HG03442 (cell line): ENCODE results near the gene BPIFB3.
"Not testable (repeated sequence)": the region's sequence is repeated elsewhere in the genome, so short reads cannot be mapped to it uniquely, and the experiment has no call there.

Source experiments
- ATAC-seq: cut with Tn5 transposase; IDR thresholded peaks from one replicate; pipeline ENCODE4 v1.9.1; 2021; ENCODE audit warnings: mild to moderate bottlenecking, moderate library complexity; ENCODE audit not compliant: unreplicated experiment

BPIFB3 gene

GRCh38 chr20:33083544-33084340, 30.0 kb downstream of the BPIFB3 start:
- ATAC-seq = no peak

- no peak for ATAC-seq
These were observed 31.0 kb downstream of the BPIFB3 start for GRCh38 chr20:33084722-33085121.

- ATAC-seq = no peak
These were observed 32.5 kb downstream of the BPIFB3 start for GRCh38 chr20:33086052-33086722.

DNA sequence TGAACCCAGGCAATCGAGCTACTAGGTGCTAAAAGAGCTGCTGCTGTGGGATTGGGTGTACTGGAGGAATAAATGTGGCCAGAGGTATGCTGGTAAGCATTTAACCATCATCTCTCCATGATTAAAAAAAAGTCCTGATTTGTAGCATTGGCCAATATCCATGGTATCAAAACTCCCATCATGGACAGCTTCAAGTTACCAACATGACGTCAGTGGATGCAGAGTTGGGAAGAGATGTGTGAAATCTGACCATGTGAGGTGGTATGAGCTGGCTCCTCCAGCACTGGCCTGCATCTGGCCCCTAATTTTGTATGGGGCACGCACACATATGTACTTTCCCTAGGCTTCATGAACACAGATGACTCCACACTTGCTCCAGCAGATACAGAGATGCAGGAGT, 37.4 kb downstream of the BPIFB3 start:
- ATAC-seq = no peak

DNA sequence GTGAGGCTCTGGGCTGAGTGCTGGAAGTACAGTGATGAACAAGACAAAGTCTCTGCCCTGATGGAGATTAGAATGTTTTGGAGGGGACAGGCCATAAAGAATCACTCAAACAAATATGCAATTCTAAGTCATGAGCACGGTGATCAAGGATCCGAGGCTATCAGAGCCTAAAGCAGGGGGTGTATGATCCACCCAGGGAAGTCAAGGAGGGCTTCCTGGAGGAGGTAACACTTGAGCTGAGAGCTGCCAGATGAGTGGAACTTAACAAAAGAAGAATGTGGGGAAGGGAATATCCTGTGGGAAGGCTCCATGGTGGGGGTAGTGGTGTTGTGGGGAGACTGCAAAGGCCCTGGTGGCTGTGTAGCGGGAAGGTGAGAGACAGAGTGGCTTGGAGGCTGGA, 38.0 kb downstream of the BPIFB3 start:
- ATAC-seq = no peak

- no peak for ATAC-seq
These were observed 38.7 kb downstream of the BPIFB3 start for GRCh38 chr20:33092361-33092760.

DNA sequence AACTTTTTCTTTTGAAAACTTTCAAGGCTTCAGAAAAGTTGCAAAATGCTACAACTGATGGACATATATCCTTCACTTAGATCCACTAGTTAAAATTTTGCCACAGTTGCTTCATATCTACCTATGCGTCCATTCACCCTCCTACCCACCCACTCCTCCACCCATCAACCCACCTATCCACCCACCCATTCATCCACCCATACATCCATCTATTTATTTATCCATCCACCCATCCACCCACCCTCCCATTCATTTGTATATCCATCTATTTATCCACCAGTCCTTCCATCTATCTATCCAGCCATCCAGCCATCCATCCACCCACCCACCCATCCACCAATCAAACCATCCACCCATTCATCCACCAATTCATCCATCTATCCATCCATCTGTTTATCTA, 39.4 kb downstream of the BPIFB3 start:
- no peak for ATAC-seq

GRCh38 chr20:33093582-33093981, 39.9 kb downstream of the BPIFB3 start:
- no peak for ATAC-seq

DNA sequence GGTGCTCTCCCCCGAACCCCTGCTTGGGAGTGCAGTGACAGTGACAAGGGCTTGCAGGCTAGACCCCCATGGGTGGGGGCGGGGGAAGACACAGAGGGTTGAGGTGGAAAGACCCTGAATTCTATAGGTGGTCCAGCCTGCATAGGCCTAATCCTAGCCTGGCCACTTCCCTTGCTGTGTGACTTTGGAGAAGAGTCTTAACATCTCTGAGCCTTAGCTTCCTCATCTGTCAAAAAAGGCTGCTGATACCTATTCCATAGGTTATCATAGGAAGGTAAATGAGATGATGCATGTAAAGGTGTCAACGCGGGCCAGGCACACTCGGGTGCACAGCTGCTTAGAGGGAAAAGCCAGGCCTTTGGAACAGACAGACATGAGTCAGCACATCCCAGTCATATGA, 41.5 kb downstream of the BPIFB3 start:
- ATAC-seq = no peak

DNA sequence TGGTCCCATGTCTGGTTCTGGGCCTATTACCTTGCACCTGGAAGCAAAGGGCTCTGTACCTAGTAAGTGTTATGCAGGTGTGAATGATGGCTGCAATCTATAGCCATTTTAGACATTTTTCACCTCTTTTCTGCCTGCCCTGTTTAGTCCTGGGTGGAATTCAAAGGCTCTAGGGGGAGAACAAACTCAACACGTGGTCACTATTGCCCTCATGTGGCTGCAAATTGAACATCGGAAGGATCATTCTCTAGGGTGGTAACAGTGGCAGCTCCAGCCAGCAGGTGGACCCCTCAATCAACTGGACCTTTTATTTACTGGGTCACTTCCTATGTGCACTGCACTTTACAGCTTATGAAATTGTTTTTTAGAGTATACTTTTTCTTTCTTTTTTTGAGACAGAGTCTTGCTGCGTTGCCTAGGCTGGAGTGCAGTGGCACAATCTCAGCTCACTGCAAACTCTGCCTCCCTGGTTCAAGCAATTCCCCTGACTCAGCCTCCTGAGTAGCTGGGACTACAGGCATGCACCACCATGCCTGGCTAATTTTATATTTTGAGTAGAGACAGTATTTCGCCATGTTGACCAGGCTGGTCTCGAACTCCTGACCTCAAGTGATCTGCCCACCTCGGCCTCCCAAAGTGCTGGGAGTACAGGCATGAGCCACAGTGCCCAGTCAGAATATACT, 42.3 kb downstream of the BPIFB3 start:
- not testable (repeated sequence) for ATAC-seq

DNA sequence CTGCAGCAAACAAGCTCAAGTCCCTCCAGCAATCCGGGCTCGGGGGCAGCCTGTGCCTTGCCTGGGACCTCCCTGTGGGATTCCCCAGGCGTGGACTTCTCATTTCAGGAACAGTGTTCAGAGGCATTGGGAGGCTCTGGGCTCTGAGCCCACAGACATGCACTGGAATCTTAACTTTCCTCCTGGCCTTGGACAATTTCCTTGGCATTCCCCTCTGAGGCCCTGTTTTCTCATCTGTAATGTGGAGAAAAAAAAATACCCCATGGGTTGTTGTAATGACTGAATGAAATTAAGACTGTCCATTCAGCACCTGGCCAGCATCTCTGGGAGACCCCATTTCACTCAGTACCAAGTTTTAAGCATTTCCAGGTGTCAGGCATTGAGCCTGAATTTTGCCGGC, 43.3 kb downstream of the BPIFB3 start:
- no peak for ATAC-seq

GRCh38 chr20:33099843-33100538, 46.3 kb downstream of the BPIFB3 start:
- ATAC-seq = no peak

GRCh38 chr20:33103556-33103955, 49.9 kb downstream of the BPIFB3 start:
- no peak for ATAC-seq

DNA sequence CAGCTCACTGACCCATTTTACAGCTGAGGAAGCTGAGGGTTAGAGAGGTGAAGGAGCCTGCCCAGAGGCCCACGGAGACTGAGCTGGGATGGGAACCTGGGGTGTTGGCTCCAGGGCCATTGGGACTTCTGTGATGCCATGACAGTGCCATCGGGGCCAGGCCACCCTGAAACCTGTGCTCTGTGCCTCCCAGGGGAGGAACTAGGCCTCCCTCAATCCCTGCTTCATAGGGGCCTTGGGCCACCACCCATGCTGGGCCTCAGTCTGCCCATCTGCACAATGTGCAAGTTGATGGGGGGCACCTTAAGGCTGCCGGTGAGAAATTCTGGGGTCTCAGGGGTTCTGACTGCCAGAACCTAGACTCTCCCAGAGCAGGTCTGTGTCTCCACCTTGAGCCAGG, 50.6 kb downstream of the BPIFB3 start:
- no peak for ATAC-seq

DNA sequence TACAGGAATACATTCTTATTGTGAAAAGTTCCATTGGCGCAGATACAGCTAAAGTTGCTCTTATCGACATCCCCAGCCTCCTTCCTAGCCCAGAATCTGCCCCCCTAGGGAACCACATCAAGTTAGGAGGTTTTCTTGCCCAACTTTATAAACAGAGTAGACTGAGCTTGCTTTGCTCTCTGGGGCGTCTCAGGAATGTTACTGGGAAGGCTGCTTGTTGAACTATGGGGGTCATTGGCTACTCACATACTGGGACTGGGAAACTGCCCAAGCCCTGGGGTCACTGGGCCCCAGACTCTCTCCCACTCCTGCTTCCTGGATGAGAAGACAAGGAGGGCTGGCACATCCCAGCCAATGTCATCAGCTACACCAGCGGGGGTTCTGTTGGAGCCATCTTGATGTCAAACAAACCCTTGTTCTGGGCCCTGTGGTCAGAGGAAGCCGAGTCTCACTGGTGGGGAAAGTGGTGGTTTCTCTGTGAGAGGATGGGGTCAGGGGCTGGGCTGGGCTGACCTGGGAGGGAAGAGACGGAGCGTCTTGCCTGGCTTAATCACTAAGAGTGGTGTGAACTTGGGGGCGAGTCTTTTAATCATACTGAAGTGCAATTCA, 51.7 kb downstream of the BPIFB3 start:
- no peak for ATAC-seq

DNA sequence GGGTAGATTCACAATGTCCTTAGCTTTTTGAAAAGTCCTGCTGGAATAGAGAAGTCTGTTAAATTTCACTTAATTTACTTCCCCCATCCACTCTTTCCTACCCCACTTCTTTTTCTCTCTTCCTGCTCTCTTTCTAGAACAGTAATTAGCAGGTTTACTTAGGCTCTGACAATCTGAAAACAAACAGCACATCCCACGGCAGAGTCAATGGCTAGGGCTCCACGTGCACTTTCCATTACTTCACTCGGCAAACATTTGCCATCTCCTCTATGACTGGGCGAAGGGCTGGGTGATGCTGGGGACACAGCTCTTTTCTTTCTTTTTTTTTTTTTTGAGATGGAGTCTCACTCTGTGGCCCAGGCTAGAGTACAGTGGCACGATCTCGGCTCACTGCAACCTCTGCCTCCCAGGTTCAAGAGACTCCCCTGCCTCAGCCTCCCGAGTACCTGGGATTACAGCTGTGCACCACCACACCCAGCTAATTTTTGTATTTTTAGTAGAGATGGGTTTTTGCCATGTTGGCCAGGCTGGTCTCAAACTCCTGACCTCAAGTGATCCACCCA, 52.4 kb downstream of the BPIFB3 start:
- ATAC-seq = not testable (repeated sequence)

- no peak for ATAC-seq
These were observed 55.0 kb downstream of the BPIFB3 start for GRCh38 chr20:33108661-33109060.

GRCh38 chr20:33110147-33110825, 56.6 kb downstream of the BPIFB3 start:
- no peak for ATAC-seq

- ATAC-seq = no peak
These were observed 57.6 kb downstream of the BPIFB3 start for GRCh38 chr20:33111306-33111705.
